Endothelial cell (in vitro differentiated cells): Measurements from ENCODE around the gene LMNA. TPM values are rescaled to one million over a fixed set of nuclear protein-coding genes. Genes with fewer than 3 reads are reported as not detected.

ENCODE experiments used
- DNase-seq: peaks from one replicate; pipeline ENCODE4 v3.0.0; 2021; ENCODE audit warnings: low spot score
- H3K27ac Mint-ChIP-seq: one replicate; pipeline ENCODE4 v1.8.0; 2021; ENCODE audit warnings: mixed read lengths, inconsistent platforms; ENCODE audit not compliant: unreplicated experiment
- H3K27me3 Mint-ChIP-seq: one replicate; pipeline ENCODE4 v1.8.0; 2021; ENCODE audit warnings: mild to moderate bottlenecking, moderate library complexity, mixed read lengths, inconsistent platforms; ENCODE audit not compliant: unreplicated experiment
- H3K36me3 Mint-ChIP-seq: one replicate; pipeline ENCODE4 v1.8.0; 2021; ENCODE audit warnings: mild to moderate bottlenecking, low read depth, mixed read lengths, inconsistent platforms; ENCODE audit not compliant: unreplicated experiment
- H3K4me1 Mint-ChIP-seq: one replicate; pipeline ENCODE4 v1.8.0; 2021; ENCODE audit warnings: mild to moderate bottlenecking, mixed read lengths, inconsistent platforms; ENCODE audit not compliant: unreplicated experiment
- H3K4me3 Mint-ChIP-seq: one replicate; pipeline ENCODE4 v1.8.0; 2021; ENCODE audit warnings: mild to moderate bottlenecking, mixed read lengths, inconsistent platforms; ENCODE audit not compliant: unreplicated experiment
- H3K9me3 Mint-ChIP-seq: one replicate; pipeline ENCODE4 v1.8.0; 2021; ENCODE audit warnings: mixed read lengths, inconsistent platforms; ENCODE audit not compliant: unreplicated experiment
- CTCF ChIP-seq: fragments of 200-600 bp; sonication (generic); IDR thresholded peaks from one replicate; pipeline ENCODE4 v1.5.0; 2021; ENCODE audit warnings: antibody characterized with exemption; ENCODE audit not compliant: unreplicated experiment
- total RNA-seq: library from RNA; stranded (reverse); fragmentation: NEBNext Ultra II Directional; extraction: Animal tissue kit (Norgen Biotek cat#: 25700); gene quantifications from one replicate; pipeline ENCODE4 v1.2.1, GENCODE V29; 2021; ENCODE audit not compliant: unreplicated experiment

The LMNA gene
- total RNA-seq, 1 donor from 2014 or later, result 35.8 TPM

GRCh38 chr1:156126043-156126629 is 11.6 kb downstream of the LMNA start:
- peak; percentile 69 for DNase-seq
- TF ChIP-seq CTCF, result peak; percentile 73
- Mint-ChIP-seq H3K4me3 (no peak overlapping the region), H3K9me3 (no peaks in the 10 kb centered on the region), H3K27ac (peak overlapping the region; percentile 92), H3K4me1 (peaks cover 43% of the 10 kb centered on the region), H3K36me3 (no peaks in the 10 kb centered on the region), H3K27me3 (peaks cover 9% of the 10 kb centered on the region)

- H3K27ac Mint-ChIP-seq, result peak overlapping the region; percentile 92
- H3K4me1 Mint-ChIP-seq, result peaks cover 43% of the 10 kb centered on the region
- no peaks in the 10 kb centered on the region for H3K36me3 Mint-ChIP-seq
- no peaks in the 10 kb centered on the region for H3K9me3 Mint-ChIP-seq
- H3K4me3 Mint-ChIP-seq, result no peak overlapping the region
- DNase-seq, result no peak
- H3K27me3 Mint-ChIP-seq, result peaks cover 9% of the 10 kb centered on the region
- no peak for TF ChIP-seq CTCF
These were observed 12.4 kb downstream of the LMNA start for GRCh38 chr1:156126630-156127534.

- Mint-ChIP-seq H3K27ac (peak overlapping the region; percentile 67), H3K36me3 (no peaks in the 10 kb centered on the region), H3K27me3 (peaks cover 9% of the 10 kb centered on the region), H3K4me3 (no peak overlapping the region), H3K9me3 (no peaks in the 10 kb centered on the region), H3K4me1 (peaks cover 33% of the 10 kb centered on the region)
- DNase-seq, result no peak
- no peak for TF ChIP-seq CTCF
These were observed 13.8 kb downstream of the LMNA start for GRCh38 chr1:156128308-156128653.

- no peaks in the 10 kb centered on the region for H3K9me3 Mint-ChIP-seq
- H3K4me1 Mint-ChIP-seq, result peaks cover 30% of the 10 kb centered on the region
- H3K36me3 Mint-ChIP-seq, result no peaks in the 10 kb centered on the region
- TF ChIP-seq CTCF, result no peak
- H3K27ac Mint-ChIP-seq, result peak overlapping the region; percentile 98
- H3K4me3 Mint-ChIP-seq, result no peak overlapping the region
- H3K27me3 Mint-ChIP-seq, result peaks cover 9% of the 10 kb centered on the region
- no peak for DNase-seq
These were observed 14.4 kb downstream of the LMNA start for GRCh38 chr1:156128654-156129597.
